Placental pericyte (primary cell): Measurements from ENCODE around the gene FBXO42. TPM values are rescaled to one million over a fixed set of nuclear protein-coding genes. Genes with fewer than 3 reads are reported as not detected.

Experiments
- small RNA-seq: library from RNA; depleted of rRNA; stranded (forward); fragments of <200 nt; gene quantifications from one replicate; pipeline ENCODE3, GENCODE V24; 2012; ENCODE audit warnings: low replicate concordance
- total RNA-seq: library from RNA; depleted of rRNA; stranded (reverse); fragments of >200 nt; gene quantifications from 2 replicates; pipeline ENCODE4 v1.2.3, GENCODE V29; 2012

The FBXO42 gene
- total RNA-seq = 18.8 and 21.5 TPM in 2 replicates

GRCh38 chr1:16351994-16352841 is at the start of gene FBXO42:
Gene FBXO42, minus strand, starts transcription at chr1:16352480. Its CDS starts 37,062 bp downstream, at chr1:16315418.

DNA sequence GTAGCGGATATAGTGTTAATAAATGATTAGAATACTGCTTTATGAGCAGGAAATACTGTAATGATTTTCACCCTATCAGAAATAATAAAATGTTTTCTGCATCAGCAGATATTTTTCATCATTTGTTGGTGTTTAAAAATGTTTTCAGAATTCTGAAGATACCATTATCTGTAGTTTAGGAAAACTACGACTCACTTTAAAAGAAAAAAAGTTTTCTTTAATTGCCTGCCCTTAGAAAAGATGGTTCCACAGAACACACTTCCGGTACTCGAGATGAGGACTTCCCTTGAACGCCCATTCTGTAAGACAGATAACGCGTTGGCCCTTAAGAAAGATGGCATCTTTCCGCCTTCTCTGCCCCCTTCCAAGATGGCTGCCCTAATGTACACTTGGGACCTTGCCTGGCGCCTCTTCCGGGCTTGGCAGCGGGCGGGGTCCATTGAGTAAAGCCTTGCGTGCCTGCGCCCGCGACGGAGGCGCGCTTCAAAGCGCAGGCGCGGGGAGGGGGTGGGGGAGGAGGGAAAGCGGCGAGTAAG is 14.5 kb upstream of the FBXO42 start, which contains the start of gene SZRD1:
SZRD1 (plus strand) TSS at position 521 of the 536 bp plus-strand sequence. CDS start 16 bp downstream, outside the sequence.

DNA sequence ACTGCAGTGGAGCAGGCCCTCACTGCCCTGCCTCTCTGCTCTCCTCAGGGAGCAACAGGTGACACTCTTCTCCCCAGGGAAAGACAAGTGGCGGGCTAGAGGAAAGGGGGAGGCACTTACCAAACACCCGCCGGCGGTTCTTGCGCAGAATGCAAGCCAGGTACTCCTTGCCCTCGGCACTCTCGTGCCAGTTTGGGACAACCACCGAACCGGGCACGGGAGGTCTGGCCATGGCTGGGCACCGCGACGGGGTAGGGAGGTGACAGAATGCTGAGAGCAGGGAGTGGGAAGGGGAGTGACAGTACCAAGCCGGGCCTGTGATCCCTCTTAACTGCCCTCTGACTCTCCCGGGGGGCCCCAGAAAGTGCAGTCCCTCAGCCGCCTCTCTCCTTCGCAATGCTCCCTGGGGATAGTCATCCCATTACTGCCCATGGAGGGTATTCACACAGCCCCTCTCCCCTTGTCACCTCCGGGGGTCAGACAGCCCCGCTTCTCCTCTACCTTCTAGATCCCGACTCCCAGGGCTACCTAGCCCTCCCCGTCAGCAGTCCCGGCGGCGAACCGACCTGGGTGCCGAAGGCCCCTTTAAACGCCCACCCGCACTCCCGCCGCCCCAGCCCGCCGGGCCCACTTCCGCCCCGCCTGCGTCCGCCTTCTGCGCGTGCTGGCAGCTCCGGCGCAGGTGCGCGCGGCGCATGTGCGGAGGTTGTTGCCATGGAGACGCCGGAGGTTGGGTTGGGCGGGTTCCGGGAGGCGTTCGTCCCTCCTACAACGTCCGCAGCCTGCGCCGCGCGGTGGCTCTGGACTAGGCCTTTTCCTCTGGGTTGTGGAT is 115.6 kb downstream of the FBXO42 start, which contains the start of gene CPLANE2:
CPLANE2 (minus strand) TSS at position 673 of the 832 bp plus-strand sequence; CDS start at position 232, 441 bp downstream.

GRCh38 chr1:16212251-16212961 is 139.9 kb downstream of the FBXO42 start, which contains the start of gene ARHGEF19:
Gene ARHGEF19, minus strand, starts transcription at chr1:16212652. Its CDS starts 3,598 bp downstream, at chr1:16209054.

Small RNAs within 50 kb of the gene (small RNA-seq; reads per million reads assigned to genes)
- 0.20 reads per million for gene MT1XP1

Other genes with a start within 250 kb of the FBXO42 start
- 76.2 and 141 TPM in 2 replicates for gene EPHA2, start 196.4 kb downstream of the FBXO42 start, total RNA-seq
- 8.2 and 13.6 TPM in 2 replicates for gene ARHGEF19, start 139.8 kb downstream of the FBXO42 start, total RNA-seq
- gene CPLANE2, start 115.3 kb downstream of the FBXO42 start, total RNA-seq = 13.9 and 24.7 TPM in 2 replicates
- 71.1 and 107 TPM in 2 replicates for gene SZRD1, start 14.8 kb upstream of the FBXO42 start, total RNA-seq
- not detected in 2 replicates for gene SPATA21, start 84.9 kb upstream of the FBXO42 start, total RNA-seq
- 98.7 and 109 TPM in 2 replicates for gene NECAP2, start 88.2 kb upstream of the FBXO42 start, total RNA-seq
- gene RNU1-1, start 161.8 kb upstream of the FBXO42 start, total RNA-seq = under 0.01 TPM in 2 replicates